Upper lobe of right lung (tissue), 1 donor: Measurements from ENCODE around the gene CDH13. TPM values are rescaled to one million over a fixed set of nuclear protein-coding genes. Genes with fewer than 3 reads are reported as not detected.
"Not testable (repeated sequence)": the region's sequence is repeated elsewhere in the genome, so short reads cannot be mapped to it uniquely, and the experiment has no call there.

Source experiments
- ATAC-seq: fragments of 200-7000 bp; cut with Tn5 transposase; one replicate; pipeline ENCODE4 v1.9.1; 2020; ENCODE audit warnings: mild to moderate bottlenecking, moderate library complexity
- DNase-seq: peaks from one replicate; pipeline ENCODE4 v3.0.0-alpha.2; 2020
- H3K27ac ChIP-seq: fragments of 200-600 bp; one replicate; pipeline ENCODE4 v1.8.0; 2022
- H3K27me3 ChIP-seq: fragments of 200-600 bp; one replicate; pipeline ENCODE4 v1.8.0; 2022; ENCODE audit warnings: mild to moderate bottlenecking
- H3K36me3 ChIP-seq: fragments of 200-600 bp; one replicate; pipeline ENCODE4 v1.8.0; 2022
- H3K4me1 ChIP-seq: fragments of 200-600 bp; one replicate; pipeline ENCODE4 v1.8.0; 2022
- H3K4me3 ChIP-seq: fragments of 200-600 bp; one replicate; pipeline ENCODE4 v1.8.0; 2022; ENCODE audit warnings: mild to moderate bottlenecking
- H3K9me3 ChIP-seq: fragments of 200-600 bp; one replicate; pipeline ENCODE4 v1.8.0; 2022
- CTCF ChIP-seq: fragments of 200-600 bp; IDR thresholded peaks from one replicate; pipeline ENCODE4 v1.8.0; 2022; ENCODE audit warnings: antibody characterized with exemption
- intact Hi-C: fragments of 100-400 bp; cut with DNase I; formaldehyde crosslinking; loops from one replicate; pipeline ENCODE4 v1.11.0; 2022
- total RNA-seq: library from RNA; stranded (reverse); fragmentation: NEBNext Ultra II Directional; extraction: Animal tissue kit (Norgen Biotek cat#: 25700); gene quantifications from one replicate; pipeline ENCODE4 v1.2.1, GENCODE V29; 2021
- donor health status: DM: no; HTN: yes; CAD: no; lungs with severe emphysema.

The CDH13 gene
- total RNA-seq, 1 donor from 2014 or later = 27.2 TPM

GRCh38 chr16:82915139-82915824 lies 288.5 kb downstream of the CDH13 start:
- Histone ChIP-seq H3K27me3 (no peaks in the 10 kb centered on the region), H3K4me1 (no peaks in the 10 kb centered on the region), H3K9me3 (no peaks in the 10 kb centered on the region), H3K27ac (no peak overlapping the region), H3K4me3 (no peak overlapping the region), H3K36me3 (no peaks in the 10 kb centered on the region)
- no peak for ATAC-seq
- DNase-seq = no peak
- no peak for TF ChIP-seq CTCF
- intact Hi-C loops = no loop called here

- no peaks in the 10 kb centered on the region for H3K4me1 ChIP-seq
- no peaks in the 10 kb centered on the region for H3K9me3 ChIP-seq
- TF ChIP-seq CTCF = no peak
- no peaks in the 10 kb centered on the region for H3K27me3 ChIP-seq
- H3K27ac ChIP-seq = no peak overlapping the region
- no peaks in the 10 kb centered on the region for H3K36me3 ChIP-seq
- no peak overlapping the region for H3K4me3 ChIP-seq
- intact Hi-C loops = no loop called here
- ATAC-seq (no peak), DNase-seq (no peak)
Measured at GRCh38 chr16:82917886-82918595, 291.3 kb downstream of the CDH13 start.

- no peak for TF ChIP-seq CTCF
- H3K4me1 ChIP-seq = no peaks in the 10 kb centered on the region
- no peaks in the 10 kb centered on the region for H3K9me3 ChIP-seq
- intact Hi-C loops = no loop called here
- H3K4me3 ChIP-seq = no peak overlapping the region
- no peaks in the 10 kb centered on the region for H3K27me3 ChIP-seq
- no peaks in the 10 kb centered on the region for H3K36me3 ChIP-seq
- no peak overlapping the region for H3K27ac ChIP-seq
- DNase-seq (no peak), ATAC-seq (no peak)
Measured at GRCh38 chr16:82924075-82924854, 297.5 kb downstream of the CDH13 start.

- Histone ChIP-seq H3K27ac (no peak overlapping the region), H3K36me3 (no peaks in the 10 kb centered on the region), H3K4me1 (no peaks in the 10 kb centered on the region), H3K27me3 (no peaks in the 10 kb centered on the region), H3K9me3 (no peaks in the 10 kb centered on the region), H3K4me3 (no peak overlapping the region)
- no peak for DNase-seq
- ATAC-seq = no peak
- TF ChIP-seq CTCF = no peak
- intact Hi-C loops = no loop called here
Measured at GRCh38 chr16:82926500-82926899, 299.7 kb downstream of the CDH13 start.

GRCh38 chr16:82933933-82934332 lies 307.2 kb downstream of the CDH13 start:
- H3K9me3 ChIP-seq, DNase-seq, H3K4me1 ChIP-seq, intact Hi-C loops, ATAC-seq, H3K4me3 ChIP-seq, H3K27me3 ChIP-seq, H3K27ac ChIP-seq, H3K36me3 ChIP-seq: not testable (repeated sequence)

- DNase-seq (no peak), ATAC-seq (no peak)
- intact Hi-C loops = no loop called here
- Histone ChIP-seq H3K4me1 (no peaks in the 10 kb centered on the region), H3K27me3 (no peaks in the 10 kb centered on the region), H3K9me3 (no peaks in the 10 kb centered on the region), H3K27ac (no peak overlapping the region), H3K36me3 (no peaks in the 10 kb centered on the region), H3K4me3 (no peak overlapping the region)
- no peak for TF ChIP-seq CTCF
Measured at GRCh38 chr16:82935766-82936165, 309.0 kb downstream of the CDH13 start.
